A673 (cell line): Measurements from ENCODE around the gene MXD3.

Experiments
- EZH2 ChIP-seq: fragments of 200-600 bp; sonication (generic); IDR thresholded peaks from 2 replicates; pipeline ENCODE4 v1.6.1; 2017; ENCODE audit warnings: borderline replicate concordance, low read depth, mild to moderate bottlenecking, mixed read lengths, antibody characterized with exemption, low read length; ENCODE audit not compliant: poor library complexity, severe bottlenecking
- TF ChIP-seq, protein P1 (sequence below): fragments of 300-800, 200-600 bp; sonication (generic); conservative IDR thresholded peaks from 2 replicates; pipeline ENCODE4 v1.5.1; 2017; ENCODE audit warnings: low read depth, mild to moderate bottlenecking, antibody characterized with exemption, low read length, moderate library complexity, mixed read lengths

DNA sequence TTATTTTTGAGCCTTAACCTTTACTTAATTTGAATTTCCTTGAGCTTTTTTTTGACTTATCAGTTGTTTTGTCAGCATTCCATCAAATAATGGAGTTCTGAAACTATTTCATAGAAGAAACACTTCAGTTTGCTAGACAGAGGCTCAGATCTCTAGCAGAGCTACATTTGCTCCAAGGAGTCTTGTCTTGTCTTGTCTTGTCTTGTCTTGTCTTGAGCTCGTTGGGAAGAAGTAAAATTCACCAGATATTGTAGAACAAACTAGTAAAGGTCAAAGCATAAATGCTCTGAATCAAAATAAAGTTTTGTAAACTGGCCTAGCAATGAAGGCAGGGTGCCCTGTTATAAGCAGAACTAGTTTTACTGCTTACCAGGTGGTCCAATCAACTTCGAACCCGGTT lies 41.7 kb downstream of the MXD3 start:
- TF ChIP-seq, protein P1, sequence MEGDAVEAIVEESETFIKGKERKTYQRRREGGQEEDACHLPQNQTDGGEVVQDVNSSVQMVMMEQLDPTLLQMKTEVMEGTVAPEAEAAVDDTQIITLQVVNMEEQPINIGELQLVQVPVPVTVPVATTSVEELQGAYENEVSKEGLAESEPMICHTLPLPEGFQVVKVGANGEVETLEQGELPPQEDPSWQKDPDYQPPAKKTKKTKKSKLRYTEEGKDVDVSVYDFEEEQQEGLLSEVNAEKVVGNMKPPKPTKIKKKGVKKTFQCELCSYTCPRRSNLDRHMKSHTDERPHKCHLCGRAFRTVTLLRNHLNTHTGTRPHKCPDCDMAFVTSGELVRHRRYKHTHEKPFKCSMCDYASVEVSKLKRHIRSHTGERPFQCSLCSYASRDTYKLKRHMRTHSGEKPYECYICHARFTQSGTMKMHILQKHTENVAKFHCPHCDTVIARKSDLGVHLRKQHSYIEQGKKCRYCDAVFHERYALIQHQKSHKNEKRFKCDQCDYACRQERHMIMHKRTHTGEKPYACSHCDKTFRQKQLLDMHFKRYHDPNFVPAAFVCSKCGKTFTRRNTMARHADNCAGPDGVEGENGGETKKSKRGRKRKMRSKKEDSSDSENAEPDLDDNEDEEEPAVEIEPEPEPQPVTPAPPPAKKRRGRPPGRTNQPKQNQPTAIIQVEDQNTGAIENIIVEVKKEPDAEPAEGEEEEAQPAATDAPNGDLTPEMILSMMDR: no peak
- no peak for TF ChIP-seq EZH2
